T-helper 17 cell (primary cell): Measurements from ENCODE around the gene CELF1. TPM values are rescaled to one million over a fixed set of nuclear protein-coding genes. Genes with fewer than 3 reads are reported as not detected.
A peak's percentile ranks its signal among the peaks of the same experiment; 100 is the strongest.

ENCODE experiments used
- ATAC-seq: fragments of 150-1000 bp; cut with Tn5 transposase; 2 replicates; pipeline ENCODE4 v1.10.0; 2021; ENCODE audit warnings: mild to moderate bottlenecking, moderate library complexity
- DNase-seq, 3 donors: peaks; one replicate each; pipeline versions ENCODE4 v3.0.0 to v3.0.0-alpha.2; 2020 to 2021
- H3K9me3 ChIP-seq: one replicate; pipeline ENCODE4 v1.7.0; 2013; ENCODE audit warnings: low read length, mild to moderate bottlenecking; ENCODE audit not compliant: control insufficient read depth, poor library complexity, severe bottlenecking
- H3K27ac Mint-ChIP-seq: one replicate; pipeline ENCODE4 v1.8.0; 2022; ENCODE audit warnings: mild to moderate bottlenecking, moderate library complexity, mixed read lengths
- H3K27me3 Mint-ChIP-seq: one replicate; pipeline ENCODE4 v1.8.0; 2022; ENCODE audit warnings: mixed read lengths
- H3K36me3 Mint-ChIP-seq: one replicate; pipeline ENCODE4 v1.8.0; 2022; ENCODE audit warnings: low read depth, mixed read lengths
- H3K4me1 Mint-ChIP-seq: one replicate; pipeline ENCODE4 v1.8.0; 2022; ENCODE audit warnings: mild to moderate bottlenecking, mixed read lengths
- H3K4me3 Mint-ChIP-seq: one replicate; pipeline ENCODE4 v1.8.0; 2022; ENCODE audit warnings: mild to moderate bottlenecking, moderate library complexity, mixed read lengths
- total RNA-seq, 4 donors: library from RNA in 2 of 4; stranded (reverse) in 2 of 4; gene quantifications; one replicate each; pipeline ENCODE4 v1.2.3 and lab custom pipeline; 2022 to 2026

CELF1 gene
- total RNA-seq, 2 donors from 2014 or later: 113 to 127 TPM

- no peak overlapping the region for H3K27ac Mint-ChIP-seq
- DNase-seq (no peak), ATAC-seq (peak; percentile 23)
- H3K27me3 Mint-ChIP-seq: peaks cover 6% of the 10 kb centered on the region
- H3K9me3 ChIP-seq: no peaks in the 10 kb centered on the region
- H3K36me3 Mint-ChIP-seq: peaks cover 10% of the 10 kb centered on the region
- peaks cover 6% of the 10 kb centered on the region for H3K4me1 Mint-ChIP-seq
- peak overlapping the region; percentile 36 for H3K4me3 Mint-ChIP-seq
These were observed 34.9 kb upstream of the CELF1 start for GRCh38 chr11:47587723-47588326.

GRCh38 chr11:47587039-47587716 lies 34.2 kb upstream of the CELF1 start:
- DNase-seq (no peak), ATAC-seq (no peak)
- Mint-ChIP-seq H3K4me3 (no peak overlapping the region), H3K36me3 (peaks cover 10% of the 10 kb centered on the region), H3K4me1 (peaks cover 6% of the 10 kb centered on the region), H3K27me3 (no peaks in the 10 kb centered on the region), H3K27ac (no peak overlapping the region)
- no peaks in the 10 kb centered on the region for H3K9me3 ChIP-seq

DNA sequence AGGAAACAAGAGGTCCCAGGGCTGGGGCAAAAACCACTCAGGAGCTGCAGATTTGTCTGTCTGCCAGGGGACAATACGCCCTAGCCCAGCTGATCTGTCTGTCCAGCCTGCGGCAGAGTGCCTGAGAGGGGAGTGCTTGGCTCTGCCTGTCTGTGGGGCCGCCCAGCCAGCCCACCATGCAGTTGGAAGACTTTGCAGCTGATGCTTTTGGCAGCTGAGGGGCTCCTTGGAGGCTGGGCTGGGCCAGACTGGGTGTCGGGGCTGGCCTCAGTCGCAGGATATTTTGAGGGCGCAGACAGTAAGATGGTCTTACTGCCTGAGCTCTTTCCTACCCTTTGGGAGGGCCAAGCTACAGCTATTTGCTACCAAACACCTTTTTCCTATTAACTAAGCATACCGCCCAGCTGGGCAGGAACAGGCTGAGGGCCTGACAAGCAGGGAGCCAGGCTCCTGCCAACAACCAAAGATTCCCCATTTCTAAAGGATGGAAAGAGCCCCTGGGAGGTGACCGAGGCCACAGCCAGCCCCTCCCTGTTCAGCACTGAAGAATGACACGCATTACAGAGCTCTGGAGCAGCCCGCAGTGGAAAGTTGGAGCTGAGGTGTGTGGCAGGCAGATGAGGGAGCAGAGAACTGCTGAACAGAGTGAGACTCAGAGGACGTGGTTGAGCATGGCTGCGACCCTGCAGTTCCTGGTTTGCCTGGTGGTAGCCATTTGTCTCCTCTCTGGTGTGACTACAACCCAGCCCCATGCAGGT lies 33.3 kb upstream of the CELF1 start, which contains the start of gene FAM180B:
FAM180B (plus strand) TSS at position 581 of the 758 bp plus-strand sequence; CDS start at position 672, 91 bp downstream.
- ATAC-seq (no peak), DNase-seq (no peak)
- H3K36me3 Mint-ChIP-seq: peaks cover 10% of the 10 kb centered on the region
- no peaks in the 10 kb centered on the region for H3K27me3 Mint-ChIP-seq
- H3K4me1 Mint-ChIP-seq: peaks cover 6% of the 10 kb centered on the region
- no peak within 1 kb of the TSS for H3K4me3 Mint-ChIP-seq
- no peaks in the 10 kb centered on the region for H3K9me3 ChIP-seq
- H3K27ac Mint-ChIP-seq: peak within 1 kb of the TSS; percentile 47

DNA sequence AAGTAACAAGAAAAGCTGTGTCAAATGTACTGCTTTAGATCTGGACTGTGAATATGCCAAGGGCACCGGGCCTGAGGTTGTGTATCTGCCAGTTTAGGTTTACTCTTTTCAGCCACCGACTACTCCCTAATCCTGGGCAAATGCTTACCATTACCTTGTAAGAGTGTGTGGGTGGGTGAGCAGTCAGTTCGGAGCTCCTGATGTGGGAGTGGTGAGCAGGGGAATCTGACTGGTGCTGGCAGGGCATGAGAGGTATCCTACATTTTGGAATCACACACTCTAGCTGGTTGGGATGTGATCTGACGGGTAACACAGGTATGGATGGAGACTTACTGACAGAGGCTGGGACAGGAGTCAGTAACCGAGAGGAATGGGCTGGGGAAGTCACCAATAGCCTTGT lies 30.9 kb upstream of the CELF1 start:
- no peak overlapping the region for H3K4me3 Mint-ChIP-seq
- H3K36me3 Mint-ChIP-seq: peaks cover 12% of the 10 kb centered on the region
- peaks cover 16% of the 10 kb centered on the region for H3K4me1 Mint-ChIP-seq

DNA sequence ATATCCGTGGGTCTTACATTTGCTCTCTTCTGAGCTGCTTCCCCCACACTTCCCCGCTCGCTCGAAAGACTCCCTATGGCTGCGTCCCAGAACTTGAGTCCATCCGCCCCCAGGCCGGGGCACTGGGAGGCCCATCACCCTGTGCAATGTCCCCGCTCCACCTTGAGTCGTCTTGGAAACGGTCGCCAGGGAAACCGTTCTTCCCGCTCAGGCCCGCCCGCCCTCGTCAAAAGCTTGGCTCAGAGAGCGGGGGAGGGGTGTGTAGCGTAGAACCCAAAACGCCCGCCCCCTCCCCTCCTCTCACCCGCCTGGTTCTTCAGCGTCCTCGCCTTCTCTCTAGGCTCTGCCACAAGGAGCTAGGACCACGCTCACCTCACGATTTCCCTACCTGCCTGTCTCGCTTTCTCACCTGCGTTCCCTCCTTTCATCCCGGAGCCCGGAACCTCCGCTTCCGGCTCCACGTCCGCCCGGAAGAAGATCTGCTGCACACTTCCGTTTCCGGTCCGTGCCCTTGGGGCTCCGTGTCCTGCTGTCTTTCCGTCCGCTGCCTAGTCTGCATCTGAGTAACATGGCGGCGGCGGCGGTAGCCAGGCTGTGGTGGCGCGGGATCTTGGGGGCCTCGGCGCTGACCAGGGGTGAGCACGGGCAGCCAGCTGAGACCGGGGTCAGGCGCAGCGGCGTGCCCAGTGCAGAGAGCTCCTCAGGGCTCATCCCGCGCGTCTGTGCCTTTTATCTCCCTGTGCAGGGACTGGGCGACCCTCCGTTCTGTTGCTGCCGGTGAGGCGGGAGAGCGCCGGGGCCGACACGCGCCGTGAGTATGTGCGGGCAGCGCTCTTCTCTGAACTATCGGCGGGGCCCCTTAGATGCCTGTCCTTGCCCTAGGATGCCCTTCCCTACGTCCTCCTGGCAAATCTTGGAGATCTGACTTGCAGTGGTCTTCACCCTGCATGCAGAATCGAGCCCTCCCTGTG lies 25.9 kb upstream of the CELF1 start, which contains the start of the genes KBTBD4 and NDUFS3:
KBTBD4 (minus strand) TSS at position 447 of the 971 bp plus-strand sequence; CDS start at position 428, 19 bp downstream.
NDUFS3 (plus strand) TSS at position 551 of the 971 bp plus-strand sequence; CDS start at position 569, 18 bp downstream.
- H3K27me3 Mint-ChIP-seq: no peaks in the 10 kb centered on the region
- H3K4me3 Mint-ChIP-seq: peak within 1 kb of the TSS; percentile 98
- H3K9me3 ChIP-seq: no peaks in the 10 kb centered on the region
- peaks cover 8% of the 10 kb centered on the region for H3K36me3 Mint-ChIP-seq
- ATAC-seq (peak; percentile 95), DNase-seq (peak; percentile 74 to 91 (median 82))
- peaks cover 23% of the 10 kb centered on the region for H3K4me1 Mint-ChIP-seq
- peak within 1 kb of the TSS; percentile 97 for H3K27ac Mint-ChIP-seq

More for the DNA sequence above, 30.9 kb upstream of the CELF1 start:
- Mint-ChIP-seq H3K27me3 (no peaks in the 10 kb centered on the region), H3K27ac (peak overlapping the region; percentile 75)
- no peaks in the 10 kb centered on the region for H3K9me3 ChIP-seq
- DNase-seq: no peak
- ATAC-seq: no peak

GRCh38 chr11:47577460-47578041 lies 24.6 kb upstream of the CELF1 start:
- H3K9me3 ChIP-seq: no peaks in the 10 kb centered on the region
- no peak for ATAC-seq
- Mint-ChIP-seq H3K36me3 (peaks cover 5% of the 10 kb centered on the region), H3K4me3 (peak overlapping the region; percentile 98), H3K27me3 (no peaks in the 10 kb centered on the region), H3K4me1 (peaks cover 28% of the 10 kb centered on the region), H3K27ac (peak overlapping the region; percentile 97)
- no peak for DNase-seq

DNA sequence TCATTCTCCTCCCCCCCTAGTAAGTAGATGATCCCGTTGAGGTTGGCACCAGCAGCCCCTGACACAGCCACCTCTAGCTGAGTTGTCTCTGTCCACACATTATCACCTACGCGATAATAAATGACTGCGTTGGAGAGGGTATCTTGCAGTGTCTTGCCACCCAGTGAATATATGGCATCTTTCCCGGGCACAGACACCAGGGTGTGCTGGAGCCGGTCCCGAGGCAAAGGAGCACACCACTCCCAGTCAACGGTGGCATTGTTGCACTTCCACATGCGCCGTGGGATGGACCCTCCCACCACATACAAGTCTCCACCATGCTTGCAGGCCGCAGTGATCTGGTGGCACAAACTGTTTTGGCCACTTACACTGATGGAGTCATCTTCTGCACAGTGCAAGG lies 20.4 kb upstream of the CELF1 start:
- Mint-ChIP-seq H3K27ac (no peak overlapping the region), H3K4me3 (no peak overlapping the region), H3K27me3 (no peaks in the 10 kb centered on the region), H3K36me3 (peaks cover 2% of the 10 kb centered on the region), H3K4me1 (peaks cover 17% of the 10 kb centered on the region)
- no peak for DNase-seq
- ATAC-seq: no peak
- no peaks in the 10 kb centered on the region for H3K9me3 ChIP-seq

DNA sequence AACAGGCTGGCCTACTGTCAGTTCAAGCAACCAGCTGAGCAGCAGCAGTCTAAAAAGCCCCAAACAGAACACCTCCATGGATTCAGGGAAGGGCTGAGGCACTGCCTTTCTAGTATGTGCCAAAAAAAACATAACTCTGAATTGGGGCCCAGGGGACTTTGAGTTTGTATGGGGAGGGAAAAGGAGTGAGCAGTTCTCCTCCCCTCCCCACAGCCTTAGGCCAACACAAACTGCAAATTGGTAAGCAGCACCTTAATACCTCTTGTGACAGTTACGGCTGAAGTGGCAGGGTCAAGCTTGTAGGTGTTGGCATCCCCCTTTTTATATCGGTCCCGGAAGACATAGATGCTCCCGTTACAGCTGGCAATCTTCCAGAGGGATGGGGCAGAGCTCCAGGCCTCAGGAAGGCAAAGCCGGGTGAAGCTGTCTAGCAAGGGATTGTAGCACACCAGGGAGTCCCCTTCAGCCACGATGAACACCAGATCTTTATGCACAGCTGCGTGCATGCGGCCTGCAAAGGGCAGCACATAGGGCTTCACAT lies 19.9 kb upstream of the CELF1 start:
- ATAC-seq: no peak
- no peak for DNase-seq
- no peak overlapping the region for H3K4me3 Mint-ChIP-seq
- H3K27me3 Mint-ChIP-seq: no peaks in the 10 kb centered on the region
- peaks cover 16% of the 10 kb centered on the region for H3K4me1 Mint-ChIP-seq
- peaks cover 2% of the 10 kb centered on the region for H3K36me3 Mint-ChIP-seq
- no peaks in the 10 kb centered on the region for H3K9me3 ChIP-seq
- no peak overlapping the region for H3K27ac Mint-ChIP-seq

DNA sequence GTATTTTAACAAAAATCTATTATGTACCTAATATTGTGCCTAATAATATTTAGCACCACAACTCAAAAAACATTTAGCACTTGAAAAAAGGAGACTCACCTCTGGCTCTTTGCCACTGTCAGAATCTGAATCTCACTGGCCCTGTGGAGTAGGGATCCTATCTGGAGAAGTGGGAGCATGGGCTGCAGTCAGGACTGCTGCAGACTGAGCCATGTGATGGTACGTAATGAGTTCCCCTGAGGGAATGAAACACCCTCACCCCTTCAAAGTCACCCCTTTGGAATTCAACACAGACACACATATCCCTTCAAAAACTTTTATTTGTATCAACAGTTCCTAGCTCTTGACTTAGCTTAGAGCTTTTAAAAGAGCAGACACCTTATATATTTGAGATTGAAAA lies 19.0 kb upstream of the CELF1 start:
- H3K36me3 Mint-ChIP-seq: peaks cover 2% of the 10 kb centered on the region
- H3K9me3 ChIP-seq: no peaks in the 10 kb centered on the region
- H3K4me1 Mint-ChIP-seq: peaks cover 10% of the 10 kb centered on the region
- H3K4me3 Mint-ChIP-seq: no peak overlapping the region
- no peaks in the 10 kb centered on the region for H3K27me3 Mint-ChIP-seq
- ATAC-seq (no peak), DNase-seq (no peak)
- H3K27ac Mint-ChIP-seq: no peak overlapping the region

- H3K4me3 Mint-ChIP-seq: no peak overlapping the region
- DNase-seq (no peak), ATAC-seq (no peak)
- peaks cover 14% of the 10 kb centered on the region for H3K4me1 Mint-ChIP-seq
- no peak overlapping the region for H3K27ac Mint-ChIP-seq
- H3K36me3 Mint-ChIP-seq: peaks cover 2% of the 10 kb centered on the region
- H3K9me3 ChIP-seq: no peaks in the 10 kb centered on the region
- no peaks in the 10 kb centered on the region for H3K27me3 Mint-ChIP-seq
These were observed 18.4 kb upstream of the CELF1 start for GRCh38 chr11:47571357-47571729.

DNA sequence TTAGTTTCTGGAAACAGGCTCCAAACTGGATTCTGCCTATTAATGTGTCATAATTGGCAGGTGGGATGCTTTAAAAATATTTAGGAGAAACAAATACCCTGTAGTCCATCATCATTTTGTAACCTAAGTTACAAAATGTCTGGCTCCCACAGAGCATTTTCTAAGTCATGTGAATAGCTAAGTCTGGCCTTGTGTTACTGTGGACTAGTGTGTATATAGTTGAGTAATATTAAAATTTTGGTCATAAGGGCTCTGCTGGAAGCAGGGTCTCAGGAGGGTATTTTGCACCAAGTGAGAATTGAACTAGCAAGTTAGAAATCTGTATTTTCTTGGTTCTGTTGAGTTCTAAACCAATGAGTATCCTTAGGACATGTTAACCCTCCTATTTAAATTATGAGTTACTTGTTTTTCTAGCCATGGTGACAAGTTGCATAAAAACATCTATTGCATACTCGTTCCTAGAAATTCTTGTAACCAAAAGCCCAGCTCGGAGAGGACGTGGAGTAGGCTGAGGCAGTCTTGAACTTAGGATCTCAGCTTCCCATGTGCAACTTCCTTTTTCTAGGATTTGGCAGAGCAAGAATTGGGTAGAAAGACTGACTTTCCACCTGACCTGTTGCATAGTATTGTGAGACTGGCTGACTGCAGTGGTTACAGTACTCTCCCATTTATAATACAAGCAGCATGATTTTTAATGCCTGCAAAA lies 17.9 kb upstream of the CELF1 start:
- H3K4me1 Mint-ChIP-seq: peaks cover 17% of the 10 kb centered on the region
- DNase-seq: no peak
- no peaks in the 10 kb centered on the region for H3K27me3 Mint-ChIP-seq
- H3K9me3 ChIP-seq: no peaks in the 10 kb centered on the region
- no peak overlapping the region for H3K4me3 Mint-ChIP-seq
- H3K36me3 Mint-ChIP-seq: no peaks in the 10 kb centered on the region
- ATAC-seq: no peak
- peak overlapping the region; percentile 67 for H3K27ac Mint-ChIP-seq
